ENCODE data around the gene TBC1D30.

- no peak for TF ChIP-seq CTCF (IDR thresholded peaks at IDR 0.05; ENCODE audit: low read depth, low read length)
- TF ChIP-seq EZH2phosphoT487 (IDR thresholded peaks at IDR 0.05; ENCODE audit: low read depth): no peak
Measured at GRCh38 chr12:64785838-64786237, 38.6 kb upstream of the TBC1D30 start.

Measured in OCI-LY3 (cell line).